Measurements from ENCODE around the gene PPFIBP2.

The PPFIBP2 gene

GRCh38 chr11:7686761-7687160 lies 173.0 kb downstream of the PPFIBP2 start:
- TF ChIP-seq, protein P1, sequence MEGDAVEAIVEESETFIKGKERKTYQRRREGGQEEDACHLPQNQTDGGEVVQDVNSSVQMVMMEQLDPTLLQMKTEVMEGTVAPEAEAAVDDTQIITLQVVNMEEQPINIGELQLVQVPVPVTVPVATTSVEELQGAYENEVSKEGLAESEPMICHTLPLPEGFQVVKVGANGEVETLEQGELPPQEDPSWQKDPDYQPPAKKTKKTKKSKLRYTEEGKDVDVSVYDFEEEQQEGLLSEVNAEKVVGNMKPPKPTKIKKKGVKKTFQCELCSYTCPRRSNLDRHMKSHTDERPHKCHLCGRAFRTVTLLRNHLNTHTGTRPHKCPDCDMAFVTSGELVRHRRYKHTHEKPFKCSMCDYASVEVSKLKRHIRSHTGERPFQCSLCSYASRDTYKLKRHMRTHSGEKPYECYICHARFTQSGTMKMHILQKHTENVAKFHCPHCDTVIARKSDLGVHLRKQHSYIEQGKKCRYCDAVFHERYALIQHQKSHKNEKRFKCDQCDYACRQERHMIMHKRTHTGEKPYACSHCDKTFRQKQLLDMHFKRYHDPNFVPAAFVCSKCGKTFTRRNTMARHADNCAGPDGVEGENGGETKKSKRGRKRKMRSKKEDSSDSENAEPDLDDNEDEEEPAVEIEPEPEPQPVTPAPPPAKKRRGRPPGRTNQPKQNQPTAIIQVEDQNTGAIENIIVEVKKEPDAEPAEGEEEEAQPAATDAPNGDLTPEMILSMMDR (IDR thresholded peaks at IDR 0.05; ENCODE audit: low read depth, low read length, missing control alignments): no peak
- no peak for DNase-seq (ENCODE audit: low read depth)
- no peak overlapping the region for H3K4me3 ChIP-seq (ENCODE audit: low read depth, low read length)
- in situ Hi-C loops (cut with HindIII; ENCODE audit: low sequenced_read_pairs): no loop called here

- in situ Hi-C loops (cut with HindIII; ENCODE audit: low sequenced_read_pairs): no loop called here
- TF ChIP-seq, protein P1 (IDR thresholded peaks at IDR 0.05; ENCODE audit: low read depth, low read length, missing control alignments): no peak
- DNase-seq (ENCODE audit: low read depth): no peak
- no peak overlapping the region for H3K4me3 ChIP-seq (ENCODE audit: low read depth, low read length)
Measured at GRCh38 chr11:7687386-7687785, 173.6 kb downstream of the PPFIBP2 start.

DNA sequence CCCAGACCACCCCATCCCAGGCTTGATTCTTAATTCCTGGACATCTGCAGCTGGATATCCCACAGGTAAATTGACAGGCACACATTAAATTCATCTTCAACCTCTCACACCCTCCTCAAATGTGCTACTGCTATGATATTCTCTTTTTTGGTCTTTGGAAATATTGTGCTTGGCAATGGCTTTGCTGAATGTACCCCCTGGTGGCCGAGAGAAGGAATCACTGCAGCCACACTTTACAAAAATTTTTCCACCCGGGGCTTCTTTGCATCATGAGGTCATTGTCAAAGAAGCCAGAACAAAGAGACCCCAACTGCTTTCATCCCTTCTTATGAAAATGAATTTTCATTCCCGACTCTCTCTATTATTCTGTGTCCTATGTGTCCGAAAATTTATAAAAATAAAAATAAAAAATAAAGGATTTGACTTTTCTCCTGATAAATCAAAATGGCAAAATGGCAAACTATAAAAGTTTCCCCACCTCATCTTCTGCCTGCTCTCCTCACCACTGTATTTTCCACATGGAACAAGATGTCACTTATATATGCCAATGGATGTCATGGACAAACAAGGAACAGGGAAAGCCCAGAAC lies 174.5 kb downstream of the PPFIBP2 start:
- DNase-seq (ENCODE audit: low read depth): peak; percentile 6
- no peak overlapping the region for H3K4me3 ChIP-seq (ENCODE audit: low read depth, low read length)
- TF ChIP-seq, protein P1 (IDR thresholded peaks at IDR 0.05; ENCODE audit: low read depth, low read length, missing control alignments): peak; percentile 87
- in situ Hi-C loops (cut with HindIII; ENCODE audit: low sequenced_read_pairs): no loop called here

DNA sequence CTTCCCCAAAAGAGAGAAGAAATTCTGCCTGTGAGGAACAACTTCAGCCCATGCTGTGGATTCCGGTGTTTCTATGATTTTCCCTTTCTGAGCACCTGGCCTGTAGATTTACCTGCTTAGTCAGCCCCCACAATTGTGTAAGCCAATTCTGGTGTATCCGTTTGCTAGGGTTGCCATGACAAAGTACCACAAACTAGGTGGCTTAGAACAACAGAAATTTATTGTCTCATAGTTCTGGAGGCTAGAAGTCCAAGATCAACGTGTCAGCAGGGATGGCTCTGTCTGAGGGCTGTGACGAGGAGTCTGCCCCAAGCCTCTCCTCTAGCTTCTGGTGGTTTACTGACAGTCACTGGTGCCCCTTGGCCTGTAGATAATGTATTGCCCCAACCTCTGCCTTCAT lies 175.4 kb downstream of the PPFIBP2 start:
- in situ Hi-C loops (cut with HindIII; ENCODE audit: low sequenced_read_pairs): no loop called here
- no peak overlapping the region for H3K4me3 ChIP-seq (ENCODE audit: low read depth, low read length)
- TF ChIP-seq, protein P1 (IDR thresholded peaks at IDR 0.05; ENCODE audit: low read depth, low read length, missing control alignments): no peak
- DNase-seq (ENCODE audit: low read depth): no peak

DNA sequence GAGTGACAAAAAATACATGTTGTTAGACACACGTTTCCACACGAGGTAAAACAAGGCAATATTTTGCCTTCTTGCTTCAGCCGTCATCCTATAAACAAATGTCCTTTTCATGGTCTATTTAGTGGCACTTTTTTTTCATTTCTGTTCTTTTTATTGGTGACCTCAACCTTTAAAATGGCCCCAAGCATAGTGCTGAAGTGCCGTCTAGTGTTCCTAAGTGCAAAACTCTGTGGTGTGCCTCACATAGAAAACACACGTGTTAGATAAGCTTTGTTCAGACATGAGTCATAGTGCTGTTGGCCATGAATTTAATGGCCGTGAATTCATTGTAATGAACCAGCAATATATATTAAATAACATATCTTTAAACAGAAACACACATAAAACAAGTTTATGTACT lies 176.8 kb downstream of the PPFIBP2 start:
- TF ChIP-seq, protein P1 (IDR thresholded peaks at IDR 0.05; ENCODE audit: low read depth, low read length, missing control alignments): no peak
- in situ Hi-C loops (cut with HindIII; ENCODE audit: low sequenced_read_pairs): no loop called here
- H3K4me3 ChIP-seq (ENCODE audit: low read depth, low read length): no peak overlapping the region
- no peak for DNase-seq (ENCODE audit: low read depth)

DNA sequence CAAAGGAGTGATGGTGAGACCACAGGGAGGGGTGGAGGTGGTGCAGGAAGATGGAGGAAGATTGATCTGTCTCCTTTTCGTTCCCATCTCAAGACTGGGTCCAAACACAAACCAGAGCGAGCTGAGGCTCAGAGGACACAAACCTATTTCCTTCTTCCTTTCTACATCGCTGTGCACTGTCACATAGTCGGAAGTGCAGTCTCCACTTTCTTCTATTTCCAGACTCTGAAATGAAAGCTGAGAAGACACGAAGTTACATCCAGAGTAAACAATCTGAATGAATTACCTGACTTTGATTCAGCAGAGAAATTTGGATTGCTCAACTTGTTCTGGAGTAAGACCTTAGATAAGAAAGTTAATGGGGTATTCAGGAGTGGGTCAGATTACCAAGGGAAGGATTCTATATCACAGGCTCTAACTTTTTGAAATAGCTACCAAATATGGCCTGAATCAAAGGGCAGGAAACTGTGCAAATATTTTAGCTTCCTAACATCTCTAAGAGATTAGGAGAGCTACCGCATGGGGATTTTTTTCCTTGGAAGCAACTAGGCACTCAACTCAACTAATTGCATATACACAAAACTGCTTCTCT lies 178.1 kb downstream of the PPFIBP2 start:
- in situ Hi-C loops (cut with HindIII; ENCODE audit: low sequenced_read_pairs): no loop called here
- no peak for DNase-seq (ENCODE audit: low read depth)
- TF ChIP-seq, protein P1 (IDR thresholded peaks at IDR 0.05; ENCODE audit: low read depth, low read length, missing control alignments): no peak

More for the DNA sequence above, 178.1 kb downstream of the PPFIBP2 start:
- H3K4me3 ChIP-seq (ENCODE audit: low read depth, low read length): no peak overlapping the region
